Kidney capillary endothelial cell (primary cell): ENCODE results near the gene HOMEZ.
"Not testable (repeated sequence)": the region's sequence is repeated elsewhere in the genome, so short reads cannot be mapped to it uniquely, and the experiment has no call there.

Experiments used
- DNase-seq: peaks from one replicate; pipeline ENCODE4 v3.0.0-alpha.2; 2018; ENCODE audit warnings: low spot score

Gene HOMEZ

GRCh38 chr14:23286020-23286901, at the start of gene HOMEZ:
TSS of gene HOMEZ (minus strand) at chr14:23286132. CDS start at chr14:23285952, 180 bp downstream.
- DNase-seq, result peak; percentile 95

- DNase-seq, result no peak
These were observed 49.7 kb upstream of the HOMEZ start for GRCh38 chr14:23335623-23336022.

GRCh38 chr14:23327947-23328744, 42.2 kb upstream of the HOMEZ start:
- DNase-seq, result peak; percentile 72

GRCh38 chr14:23326491-23327332, 40.8 kb upstream of the HOMEZ start:
- no peak for DNase-seq

GRCh38 chr14:23325746-23326145, 39.8 kb upstream of the HOMEZ start:
- not testable (repeated sequence) for DNase-seq

GRCh38 chr14:23324993-23325392, 39.1 kb upstream of the HOMEZ start:
- DNase-seq, result no peak

GRCh38 chr14:23324455-23324846, 38.5 kb upstream of the HOMEZ start:
- no peak for DNase-seq

GRCh38 chr14:23323838-23324454, 38.0 kb upstream of the HOMEZ start:
- DNase-seq, result no peak

GRCh38 chr14:23322568-23323517, 36.9 kb upstream of the HOMEZ start:
- DNase-seq, result no peak

- DNase-seq, result peak; percentile 51
These were observed 35.9 kb upstream of the HOMEZ start for GRCh38 chr14:23321572-23322547.

- DNase-seq, result peak; percentile 99
These were observed 34.9 kb upstream of the HOMEZ start, which contains the start of gene PABPN1 for GRCh38 chr14:23320584-23321571. TSS of gene PABPN1 (plus strand) at chr14:23321457. CDS start at chr14:23321470, 13 bp downstream.

- DNase-seq, result no peak
These were observed 34.0 kb upstream of the HOMEZ start for GRCh38 chr14:23319746-23320583.

GRCh38 chr14:23316300-23316699, 30.4 kb upstream of the HOMEZ start:
- no peak for DNase-seq

GRCh38 chr14:23310546-23310945, 24.6 kb upstream of the HOMEZ start:
- DNase-seq, result no peak

GRCh38 chr14:23308721-23309445, 23.0 kb upstream of the HOMEZ start:
- no peak for DNase-seq
